RCC 7860 (cell line): ENCODE results near the gene GUF1.

ENCODE experiments used
- DNase-seq: peaks from one replicate; pipeline ENCODE4 v3.0.0-alpha.2; 2015; ENCODE audit warnings: low spot score
- FAIRE-seq: peaks from 2 replicates; lab custom pipeline; 2012; peaks lifted over from hg19 to GRCh38; lab: Jason Lieb, UNC

The GUF1 gene

GRCh38 chr4:44678094-44679041 is at the start of gene GUF1:
Gene GUF1 (plus strand): TSS chr4:44678420. CDS start chr4:44678623, 203 bp downstream.
- DNase-seq (peak; percentile 70), FAIRE-seq (peak; percentile 52)

GRCh38 chr4:44629280-44629866 is 48.8 kb upstream of the GUF1 start:
- DNase-seq (peak; percentile 21), FAIRE-seq (peak; percentile 83)

- no peak for FAIRE-seq
Observed at GRCh38 chr4:44632089-44632488, 46.1 kb upstream of the GUF1 start.

GRCh38 chr4:44632733-44633132 is 45.5 kb upstream of the GUF1 start:
- DNase-seq (no peak), FAIRE-seq (no peak)

More at GRCh38 chr4:44632089-44632488, 46.1 kb upstream of the GUF1 start:
- no peak for DNase-seq

- no peak for FAIRE-seq
- no peak for DNase-seq
Observed at GRCh38 chr4:44638091-44638490, 40.1 kb upstream of the GUF1 start.

GRCh38 chr4:44646151-44646550 is 32.1 kb upstream of the GUF1 start:
- FAIRE-seq (no peak), DNase-seq (no peak)

- DNase-seq (no peak), FAIRE-seq (no peak)
Observed at GRCh38 chr4:44651425-44651824, 26.8 kb upstream of the GUF1 start, which contains the start of gene YIPF7. Gene YIPF7 (minus strand): TSS chr4:44651625. CDS start chr4:44650100, 1,525 bp downstream.

- FAIRE-seq = no peak
- no peak for DNase-seq
Observed at GRCh38 chr4:44652002-44652401, 26.2 kb upstream of the GUF1 start.

- no peak for FAIRE-seq
Observed at GRCh38 chr4:44660396-44660795, 17.8 kb upstream of the GUF1 start.

GRCh38 chr4:44661940-44662622 is 16.1 kb upstream of the GUF1 start:
- FAIRE-seq (no peak), DNase-seq (no peak)

More at GRCh38 chr4:44660396-44660795, 17.8 kb upstream of the GUF1 start:
- DNase-seq = no peak

- no peak for DNase-seq
- no peak for FAIRE-seq
Observed at GRCh38 chr4:44662623-44663005, 15.6 kb upstream of the GUF1 start.

- FAIRE-seq (no peak), DNase-seq (no peak)
Observed at GRCh38 chr4:44663539-44664263, 14.5 kb upstream of the GUF1 start.

GRCh38 chr4:44668526-44668925 is 9.7 kb upstream of the GUF1 start:
- FAIRE-seq = no peak
- no peak for DNase-seq

- FAIRE-seq (no peak), DNase-seq (no peak)
Observed at GRCh38 chr4:44670506-44671199, 7.6 kb upstream of the GUF1 start.

GRCh38 chr4:44671636-44672035 is 6.6 kb upstream of the GUF1 start:
- no peak for DNase-seq
- FAIRE-seq = no peak

- DNase-seq = no peak
- no peak for FAIRE-seq
Observed at GRCh38 chr4:44674471-44674870, 3.7 kb upstream of the GUF1 start.

GRCh38 chr4:44675366-44675765 is 2.9 kb upstream of the GUF1 start:
- DNase-seq (no peak), FAIRE-seq (no peak)

- DNase-seq (no peak), FAIRE-seq (no peak)
Observed at GRCh38 chr4:44679060-44679459, 840 bp downstream of the GUF1 start.

- no peak for DNase-seq
- FAIRE-seq = no peak
Observed at GRCh38 chr4:44684648-44685047, 6.4 kb downstream of the GUF1 start.

- DNase-seq = no peak
- no peak for FAIRE-seq
Observed at GRCh38 chr4:44700427-44700826, 22.2 kb downstream of the GUF1 start.
